Ishikawa (cell line): ENCODE measurements around the gene PSTPIP1.

Source experiments
- CEBPB ChIP-seq: IDR thresholded peaks from 2 replicates; pipeline ENCODE4 v1.6.1; 2012
- EGR1 ChIP-seq: IDR thresholded peaks from 2 replicates; pipeline ENCODE4 v1.6.1; 2012
- EP300 ChIP-seq: IDR thresholded peaks from 2 replicates; pipeline ENCODE4 v1.6.1; 2012; ENCODE audit warnings: borderline replicate concordance
- MAX ChIP-seq: IDR thresholded peaks from 2 replicates; pipeline ENCODE4 v1.6.1; 2012
- NFIC ChIP-seq: IDR thresholded peaks from 2 replicates; pipeline ENCODE4 v1.6.1; 2012
- RAD21 ChIP-seq: IDR thresholded peaks from 2 replicates; pipeline ENCODE4 v1.6.1; 2012; ENCODE audit warnings: low read depth
- REST ChIP-seq: IDR thresholded peaks from 2 replicates; pipeline ENCODE4 v1.6.1; 2012; ENCODE audit warnings: low read depth, mild to moderate bottlenecking
- TAF1 ChIP-seq: IDR thresholded peaks from 2 replicates; pipeline ENCODE4 v1.6.1; 2012; ENCODE audit warnings: low read depth, mild to moderate bottlenecking
- TCF12 ChIP-seq: IDR thresholded peaks from 2 replicates; pipeline ENCODE4 v1.6.1; 2012; ENCODE audit warnings: low read depth
- TEAD4 ChIP-seq: IDR thresholded peaks from 2 replicates; pipeline ENCODE4 v1.6.1; 2012
- USF1 ChIP-seq: IDR thresholded peaks from 2 replicates; pipeline ENCODE4 v1.6.1; 2012
- YY1 ChIP-seq: IDR thresholded peaks from 2 replicates; pipeline ENCODE4 v1.6.1; 2012; ENCODE audit warnings: low read depth
- ZBTB7A ChIP-seq: IDR thresholded peaks from 2 replicates; pipeline ENCODE4 v1.6.1; 2012; ENCODE audit warnings: low read depth

- TF ChIP-seq TAF1 (no peak), CEBPB (no peak), EP300 (no peak), USF1 (no peak), ZBTB7A (no peak), YY1 (no peak), RAD21 (no peak), REST (no peak), TCF12 (no peak), TEAD4 (no peak), MAX (no peak), EGR1 (no peak), NFIC (no peak)
These were observed 6.4 kb downstream of the PSTPIP1 start for GRCh38 chr15:77001351-77001750.
